Activated CD4-positive, alpha-beta T cell treated with anti-CD3 and anti-CD28 coated beads for 1 hour (primary cell): ENCODE measurements around the gene KCTD14.
"Not testable (repeated sequence)": the region's sequence is repeated elsewhere in the genome, so short reads cannot be mapped to it uniquely, and the experiment has no call there.

ENCODE experiments used
- DNase-seq: peaks from one replicate; pipeline ENCODE4 v3.0.0-alpha.2; 2020

KCTD14 gene

GRCh38 chr11:78020246-78020645 is 2.8 kb downstream of the KCTD14 start:
- DNase-seq: no peak

GRCh38 chr11:78019808-78020207 is 3.3 kb downstream of the KCTD14 start:
- no peak for DNase-seq

- no peak for DNase-seq
These were observed 7.2 kb downstream of the KCTD14 start for GRCh38 chr11:78015878-78016277.

- DNase-seq: not testable (repeated sequence)
These were observed 8.0 kb downstream of the KCTD14 start for GRCh38 chr11:78014937-78015520.

- DNase-seq: no peak
These were observed 11.8 kb downstream of the KCTD14 start for GRCh38 chr11:78011301-78011700.

GRCh38 chr11:78010755-78011154 is 12.3 kb downstream of the KCTD14 start:
- DNase-seq: no peak

- no peak for DNase-seq
These were observed 12.8 kb downstream of the KCTD14 start for GRCh38 chr11:78010304-78010703.

GRCh38 chr11:78009062-78009461 is 14.0 kb downstream of the KCTD14 start:
- no peak for DNase-seq

GRCh38 chr11:78000193-78000592 is 22.9 kb downstream of the KCTD14 start:
- no peak for DNase-seq

- no peak for DNase-seq
These were observed 23.5 kb downstream of the KCTD14 start for GRCh38 chr11:77999446-78000030.

GRCh38 chr11:77994434-77995362 is 28.4 kb downstream of the KCTD14 start, which contains the start of gene INTS4:
Gene INTS4, minus strand, starts transcription at chr11:77994668. Its CDS starts 25 bp downstream, at chr11:77994643.
- peak; percentile 96 for DNase-seq

GRCh38 chr11:77993902-77994301 is 29.2 kb downstream of the KCTD14 start:
- DNase-seq: no peak

- no peak for DNase-seq
These were observed 32.1 kb downstream of the KCTD14 start for GRCh38 chr11:77990981-77991380.

GRCh38 chr11:77986456-77986855 is 36.6 kb downstream of the KCTD14 start:
- not testable (repeated sequence) for DNase-seq

GRCh38 chr11:77981346-77981947 is 41.6 kb downstream of the KCTD14 start:
- no peak for DNase-seq

GRCh38 chr11:77968337-77968736 is 54.7 kb downstream of the KCTD14 start:
- DNase-seq: no peak

GRCh38 chr11:77967753-77968152 is 55.3 kb downstream of the KCTD14 start:
- DNase-seq: no peak

GRCh38 chr11:77967121-77967520 is 56.0 kb downstream of the KCTD14 start:
- DNase-seq: no peak

- no peak for DNase-seq
These were observed 56.7 kb downstream of the KCTD14 start for GRCh38 chr11:77966338-77966737.
